ENCODE measurements around the gene KCNA3. TPM values are rescaled to one million over a fixed set of nuclear protein-coding genes. Genes with fewer than 3 reads are reported as not detected.

The KCNA3 gene
- total and polyA plus RNA-seq, 2 donors: 4.6 to 22.9 TPM

DNA sequence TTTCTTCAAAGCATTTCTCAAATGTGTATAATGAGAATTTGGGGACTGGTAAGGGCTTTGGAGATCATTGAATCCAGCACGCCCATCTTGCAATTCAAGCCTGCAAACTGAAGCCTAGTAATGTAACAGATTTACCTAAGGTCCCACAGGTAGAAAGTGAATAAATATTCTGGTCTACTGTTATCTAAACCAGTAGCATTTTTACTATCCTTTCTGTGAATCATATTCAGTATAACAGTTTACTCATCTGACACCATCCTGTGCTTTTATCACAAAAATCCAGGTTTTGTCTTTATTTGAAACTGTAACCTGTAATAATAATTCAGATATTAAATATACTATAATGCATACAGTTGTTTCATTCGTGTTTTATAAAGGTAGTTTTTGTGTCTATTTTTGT is 17.4 kb downstream of the KCNA3 start:
- Histone ChIP-seq H3K27me3 (ENCODE audit: control insufficient read depth in 2 of 2, insufficient read depth in 1 of 2, low read length in 1 of 2) (no peaks in the 10 kb centered on the region), H3K4me3 (ENCODE audit: low read length in 2 of 2) (no peak overlapping the region), H3K27ac (ENCODE audit: low read depth in 1 of 2, low read length in 1 of 2) (no peak overlapping the region), H3K4me1 (ENCODE audit: control insufficient read depth in 2 of 2, insufficient read depth in 2 of 2, low read length in 2 of 2) (peaks cover 0 to 2% of the 10 kb centered on the region in 2 donors), H3K36me3 (ENCODE audit: control insufficient read depth in 2 of 2, insufficient read depth in 2 of 2, low read length in 1 of 2) (peaks cover 3 to 34% of the 10 kb centered on the region in 2 donors), H3K9me3 (ENCODE audit: control insufficient read depth in 2 of 2, insufficient read depth in 1 of 2, low read length in 1 of 2) (peaks cover 0 to 2% of the 10 kb centered on the region in 2 donors)
- 96% methylated on average over 2 of the region's 2 CpGs for WGBS
- DNase-seq (ENCODE audit: low read depth in 6 of 9, low spot score in 9 of 9): no peak

DNA sequence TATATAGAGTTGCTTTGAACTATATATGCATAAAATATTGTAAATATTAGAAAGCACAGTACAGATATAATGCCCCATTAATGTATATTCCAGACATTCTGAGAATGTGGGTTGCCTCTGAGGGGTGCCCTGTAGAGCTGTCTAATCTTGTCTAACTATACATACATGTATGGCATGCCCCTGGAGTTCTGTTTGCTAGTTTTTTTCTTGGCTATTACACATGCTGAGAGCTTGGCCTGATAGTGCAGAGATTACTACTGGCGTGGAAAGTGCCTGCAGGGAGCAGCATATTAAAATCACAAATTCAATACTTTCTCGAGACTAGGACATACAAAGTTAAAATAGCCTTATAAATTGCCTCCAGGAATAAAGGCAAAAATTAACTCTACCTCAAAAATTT is 24.1 kb downstream of the KCNA3 start:
- no peak for DNase-seq (ENCODE audit: low read depth in 6 of 9, low spot score in 9 of 9)
- Histone ChIP-seq H3K4me3 (ENCODE audit: low read length in 2 of 2) (no peak overlapping the region), H3K36me3 (ENCODE audit: control insufficient read depth in 2 of 2, insufficient read depth in 2 of 2, low read length in 1 of 2) (no peaks in the 10 kb centered on the region), H3K9me3 (ENCODE audit: control insufficient read depth in 2 of 2, insufficient read depth in 1 of 2, low read length in 1 of 2) (no peaks in the 10 kb centered on the region), H3K4me1 (ENCODE audit: control insufficient read depth in 2 of 2, insufficient read depth in 2 of 2, low read length in 2 of 2) (peaks cover 11 to 15% of the 10 kb centered on the region in 2 donors), H3K27me3 (ENCODE audit: control insufficient read depth in 2 of 2, insufficient read depth in 1 of 2, low read length in 1 of 2) (no peaks in the 10 kb centered on the region), H3K27ac (ENCODE audit: low read depth in 1 of 2, low read length in 1 of 2) (no peak overlapping the region)
- WGBS: 98% methylated on average over 2 of the region's 2 CpGs

DNA sequence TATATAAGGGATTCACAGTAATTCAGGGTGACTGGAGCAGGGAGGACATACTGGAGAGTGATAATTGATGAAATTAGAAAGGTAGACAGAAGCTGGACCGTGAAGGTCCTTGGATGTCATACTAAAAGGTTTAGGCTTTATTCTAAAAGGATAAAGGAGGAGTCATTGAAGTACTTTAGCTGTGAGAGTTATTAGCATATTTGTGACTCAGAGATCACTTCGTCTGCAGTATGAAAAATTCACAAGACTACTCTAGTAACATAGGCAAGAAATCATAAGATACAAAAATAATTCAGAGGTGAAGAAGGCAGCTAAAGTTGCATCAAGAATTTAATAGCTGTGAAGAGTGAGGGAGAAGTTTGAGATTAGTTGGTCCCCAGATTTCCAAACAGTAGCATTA is 26.3 kb downstream of the KCNA3 start:
- Histone ChIP-seq H3K4me1 (ENCODE audit: control insufficient read depth in 2 of 2, insufficient read depth in 2 of 2, low read length in 2 of 2) (peaks cover 22 to 26% of the 10 kb centered on the region in 2 donors), H3K36me3 (ENCODE audit: control insufficient read depth in 2 of 2, insufficient read depth in 2 of 2, low read length in 1 of 2) (no peaks in the 10 kb centered on the region), H3K27me3 (ENCODE audit: control insufficient read depth in 2 of 2, insufficient read depth in 1 of 2, low read length in 1 of 2) (no peaks in the 10 kb centered on the region), H3K4me3 (ENCODE audit: low read length in 2 of 2) (no peak overlapping the region), H3K9me3 (ENCODE audit: control insufficient read depth in 2 of 2, insufficient read depth in 1 of 2, low read length in 1 of 2) (no peaks in the 10 kb centered on the region), H3K27ac (ENCODE audit: low read depth in 1 of 2, low read length in 1 of 2) (no peak overlapping the region)
- DNase-seq (ENCODE audit: low read depth in 6 of 9, low spot score in 9 of 9): no peak
- 95% methylated on average over 2 of the region's 2 CpGs for WGBS

DNA sequence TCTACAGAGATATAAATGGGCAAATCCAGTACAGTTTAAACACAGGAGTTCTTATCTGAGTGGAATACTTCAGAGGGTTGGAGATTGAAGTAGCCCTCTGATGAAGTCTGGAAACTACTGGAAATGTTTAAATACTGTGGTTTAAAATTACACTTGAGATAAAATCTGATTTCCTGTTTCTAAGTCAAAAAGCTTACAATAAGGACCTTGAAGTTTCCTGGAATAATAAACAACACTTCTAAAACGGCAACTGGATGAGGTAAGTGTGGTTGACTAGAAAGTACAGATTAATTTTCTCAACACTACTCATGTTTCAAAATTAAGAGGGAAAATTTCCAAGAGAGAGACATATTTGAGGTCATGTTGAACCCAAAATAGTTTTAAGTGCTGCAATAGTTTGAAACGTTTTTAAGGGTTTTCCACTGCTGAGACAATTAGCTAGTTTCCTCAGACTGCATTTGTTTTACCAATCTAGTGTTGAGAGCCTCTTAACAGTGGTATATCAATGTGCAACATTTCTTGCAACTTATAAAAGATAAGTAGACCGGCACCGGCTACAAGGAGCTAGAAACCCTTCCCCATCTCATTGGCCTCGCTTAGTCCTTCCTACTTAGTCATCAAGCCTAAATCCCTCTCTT is 27.4 kb downstream of the KCNA3 start:
- peaks cover 22 to 29% of the 10 kb centered on the region in 2 donors for H3K4me1 ChIP-seq (ENCODE audit: control insufficient read depth in 2 of 2, insufficient read depth in 2 of 2, low read length in 2 of 2)
- 27% methylated on average over 5 of the region's 5 CpGs for WGBS

GRCh38 chr1:110645821-110646735 is 28.7 kb downstream of the KCNA3 start:
- H3K27ac ChIP-seq (ENCODE audit: low read depth in 1 of 2, low read length in 1 of 2): no peak overlapping the region
- no peaks in the 10 kb centered on the region for H3K9me3 ChIP-seq (ENCODE audit: control insufficient read depth in 2 of 2, insufficient read depth in 1 of 2, low read length in 1 of 2)
- no peaks in the 10 kb centered on the region for H3K36me3 ChIP-seq (ENCODE audit: control insufficient read depth in 2 of 2, insufficient read depth in 2 of 2, low read length in 1 of 2)
- peaks cover 22 to 34% of the 10 kb centered on the region in 2 donors for H3K4me1 ChIP-seq (ENCODE audit: control insufficient read depth in 2 of 2, insufficient read depth in 2 of 2, low read length in 2 of 2)
- 96% methylated on average over 4 of the region's 4 CpGs for WGBS
- H3K4me3 ChIP-seq (ENCODE audit: low read length in 2 of 2): no peak overlapping the region
- DNase-seq (ENCODE audit: low read depth in 6 of 9, low spot score in 9 of 9): no peak
- H3K27me3 ChIP-seq (ENCODE audit: control insufficient read depth in 2 of 2, insufficient read depth in 1 of 2, low read length in 1 of 2): no peaks in the 10 kb centered on the region

More for the DNA sequence above, 27.4 kb downstream of the KCNA3 start:
- H3K27me3 ChIP-seq (ENCODE audit: control insufficient read depth in 2 of 2, insufficient read depth in 1 of 2, low read length in 1 of 2): no peaks in the 10 kb centered on the region
- H3K27ac ChIP-seq (ENCODE audit: low read depth in 1 of 2, low read length in 1 of 2): peak overlapping the region in 1 of 2 donors; percentile 56
- no peaks in the 10 kb centered on the region for H3K9me3 ChIP-seq (ENCODE audit: control insufficient read depth in 2 of 2, insufficient read depth in 1 of 2, low read length in 1 of 2)
- H3K36me3 ChIP-seq (ENCODE audit: control insufficient read depth in 2 of 2, insufficient read depth in 2 of 2, low read length in 1 of 2): no peaks in the 10 kb centered on the region
- H3K4me3 ChIP-seq (ENCODE audit: low read length in 2 of 2): no peak overlapping the region
- peak in 1 of 9 donors; percentile 57 for DNase-seq (ENCODE audit: low read depth in 6 of 9, low spot score in 9 of 9)

DNA sequence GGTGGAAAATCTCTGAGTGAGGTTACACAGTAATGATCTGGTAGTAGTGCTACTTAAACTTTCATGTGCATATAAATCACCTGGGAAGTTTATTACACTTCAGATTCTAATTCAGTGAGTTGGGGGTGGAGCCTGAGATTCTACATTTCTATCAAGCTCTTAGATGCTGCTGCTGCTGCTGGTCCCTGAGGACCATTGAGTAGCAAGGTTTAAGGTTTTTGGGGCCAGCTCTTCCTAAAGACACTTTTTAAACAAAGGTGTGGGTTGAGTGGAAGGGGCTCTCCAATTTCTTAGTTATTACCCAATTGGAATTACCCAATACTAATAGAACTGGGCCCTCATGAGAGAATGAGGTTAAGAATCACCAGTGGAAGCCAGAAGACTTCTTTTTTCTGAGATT is 29.5 kb downstream of the KCNA3 start:
- Histone ChIP-seq H3K4me3 (ENCODE audit: low read length in 2 of 2) (no peak overlapping the region), H3K27me3 (ENCODE audit: control insufficient read depth in 2 of 2, insufficient read depth in 1 of 2, low read length in 1 of 2) (no peaks in the 10 kb centered on the region), H3K4me1 (ENCODE audit: control insufficient read depth in 2 of 2, insufficient read depth in 2 of 2, low read length in 2 of 2) (peaks cover 24 to 38% of the 10 kb centered on the region in 2 donors), H3K27ac (ENCODE audit: low read depth in 1 of 2, low read length in 1 of 2) (no peak overlapping the region), H3K36me3 (ENCODE audit: control insufficient read depth in 2 of 2, insufficient read depth in 2 of 2, low read length in 1 of 2) (no peaks in the 10 kb centered on the region), H3K9me3 (ENCODE audit: control insufficient read depth in 2 of 2, insufficient read depth in 1 of 2, low read length in 1 of 2) (no peaks in the 10 kb centered on the region)
- no peak for DNase-seq (ENCODE audit: low read depth in 6 of 9, low spot score in 9 of 9)

DNA sequence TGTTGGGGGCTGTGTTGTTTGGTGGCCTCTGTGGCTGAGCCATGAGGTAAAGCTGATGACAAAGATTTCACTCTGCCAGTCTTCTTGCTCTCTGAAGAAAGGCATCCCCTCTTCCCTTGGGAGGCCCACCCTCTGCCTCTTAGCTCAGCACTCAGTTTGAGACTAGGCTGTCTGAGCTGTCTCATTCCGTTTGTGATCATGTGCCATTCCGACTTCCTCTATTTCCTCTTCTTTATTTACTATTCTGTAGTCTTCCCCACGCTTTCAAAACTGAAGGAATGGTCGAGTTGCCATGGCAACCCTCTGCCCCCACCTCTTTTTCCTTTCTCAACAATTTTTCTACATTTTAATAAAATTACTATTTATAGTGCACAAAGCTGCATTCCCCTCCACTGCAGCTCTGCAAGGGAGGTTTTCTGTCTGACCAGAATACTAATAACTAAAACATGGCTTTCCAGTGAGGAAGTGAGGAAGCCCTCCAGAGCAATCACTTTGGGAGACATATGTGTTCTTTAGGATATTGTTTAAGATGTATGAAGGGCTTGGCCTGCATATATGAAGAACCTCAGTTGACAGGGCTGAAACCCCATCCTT is 30.8 kb downstream of the KCNA3 start:
- peak overlapping the region in 1 of 2 donors; percentile 43 for H3K27ac ChIP-seq (ENCODE audit: low read depth in 1 of 2, low read length in 1 of 2)
- H3K4me3 ChIP-seq (ENCODE audit: low read length in 2 of 2): no peak overlapping the region
- 10% methylated on average over 4 of the region's 4 CpGs for WGBS
- no peaks in the 10 kb centered on the region for H3K9me3 ChIP-seq (ENCODE audit: control insufficient read depth in 2 of 2, insufficient read depth in 1 of 2, low read length in 1 of 2)
- H3K4me1 ChIP-seq (ENCODE audit: control insufficient read depth in 2 of 2, insufficient read depth in 2 of 2, low read length in 2 of 2): peaks cover 24 to 47% of the 10 kb centered on the region in 2 donors
- H3K27me3 ChIP-seq (ENCODE audit: control insufficient read depth in 2 of 2, insufficient read depth in 1 of 2, low read length in 1 of 2): no peaks in the 10 kb centered on the region
- H3K36me3 ChIP-seq (ENCODE audit: control insufficient read depth in 2 of 2, insufficient read depth in 2 of 2, low read length in 1 of 2): no peaks in the 10 kb centered on the region
- DNase-seq (ENCODE audit: low read depth in 6 of 9, low spot score in 9 of 9): peak in 2 of 9 donors; percentile 36 to 62

DNA sequence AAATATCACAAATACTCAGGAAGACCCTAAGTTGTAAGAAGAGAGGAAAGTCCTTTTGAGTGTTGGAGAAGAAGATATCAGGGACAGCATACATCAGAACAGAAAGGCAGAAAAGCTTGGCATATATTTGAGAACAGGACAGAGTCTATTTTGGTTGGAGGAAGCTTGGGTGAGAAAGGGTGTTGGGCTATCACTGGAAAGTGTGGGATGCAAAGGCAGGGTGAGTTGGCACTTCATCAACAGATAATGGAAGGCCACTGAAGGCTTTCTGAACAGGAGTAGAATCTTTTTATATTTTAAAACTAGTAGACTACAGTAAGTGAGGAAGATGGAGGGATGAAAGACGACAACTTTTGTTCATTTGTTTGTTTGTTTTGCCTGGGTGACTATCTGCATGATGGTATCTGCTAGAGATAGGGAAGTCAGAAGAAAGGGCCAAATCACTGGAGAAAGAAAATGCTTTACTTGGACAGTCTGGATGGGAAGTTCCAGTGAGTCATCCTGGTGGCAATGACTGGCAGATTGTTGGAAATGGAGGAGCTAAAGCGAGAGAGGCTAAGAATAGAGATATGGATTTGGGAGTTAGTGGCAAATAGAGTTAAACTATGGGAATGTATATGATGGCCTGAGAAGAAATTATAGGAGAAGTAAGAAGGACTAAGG is 34.9 kb downstream of the KCNA3 start:
- H3K27ac ChIP-seq (ENCODE audit: low read depth in 1 of 2, low read length in 1 of 2): peak overlapping the region in 1 of 2 donors; percentile 96
- WGBS: 97% methylated on average over 2 of the region's 2 CpGs
- no peak for DNase-seq (ENCODE audit: low read depth in 6 of 9, low spot score in 9 of 9)

More for the DNA sequence above, 34.9 kb downstream of the KCNA3 start:
- Histone ChIP-seq H3K9me3 (ENCODE audit: control insufficient read depth in 2 of 2, insufficient read depth in 1 of 2, low read length in 1 of 2) (no peaks in the 10 kb centered on the region), H3K4me3 (ENCODE audit: low read length in 2 of 2) (no peak overlapping the region), H3K4me1 (ENCODE audit: control insufficient read depth in 2 of 2, insufficient read depth in 2 of 2, low read length in 2 of 2) (peaks cover 50 to 78% of the 10 kb centered on the region in 2 donors), H3K36me3 (ENCODE audit: control insufficient read depth in 2 of 2, insufficient read depth in 2 of 2, low read length in 1 of 2) (no peaks in the 10 kb centered on the region), H3K27me3 (ENCODE audit: control insufficient read depth in 2 of 2, insufficient read depth in 1 of 2, low read length in 1 of 2) (no peaks in the 10 kb centered on the region)
